HepG2 (cell line): ENCODE measurements around the gene ZNF326. TPM values are rescaled to one million over a fixed set of nuclear protein-coding genes. Genes with fewer than 3 reads are reported as not detected.

Experiments used
- ATF1 ChIP-seq: IDR thresholded peaks from 2 replicates; pipeline ENCODE4 v1.6.1; 2016; ENCODE audit warnings: mild to moderate bottlenecking, control low read depth
- CREBL2 ChIP-seq: sonication (generic); formaldehyde crosslinking; IDR thresholded peaks from 2 replicates; pipeline ENCODE4 v1.8.1; 2023; ENCODE audit warnings: missing genetic modification reagents, mild to moderate bottlenecking, borderline replicate concordance
- CTCF ChIP-seq: sonication (generic); formaldehyde crosslinking; IDR thresholded peaks from 2 replicates; pipeline ENCODE4 v1.5.0; 2020; ENCODE audit warnings: mild to moderate bottlenecking, missing genetic modification reagents, moderate library complexity
- DR1 ChIP-seq: sonication (generic); formaldehyde crosslinking; IDR thresholded peaks from 2 replicates; pipeline ENCODE4 v1.8.0; 2021; ENCODE audit warnings: mild to moderate bottlenecking, missing genetic modification reagents, inconsistent platforms
- FOSL2 ChIP-seq: sonication (generic); formaldehyde crosslinking; IDR thresholded peaks from 2 replicates; pipeline ENCODE4 v1.4.0; 2020; ENCODE audit warnings: missing genetic modification reagents
- GATAD1 ChIP-seq: IDR thresholded peaks from 2 replicates; pipeline ENCODE4 v1.6.1; 2016; ENCODE audit warnings: missing genetic modification reagents, missing compliant biosample characterization
- GPBP1L1 ChIP-seq: sonication (generic); formaldehyde crosslinking; IDR thresholded peaks from 2 replicates; pipeline ENCODE4 v1.5.0; 2020; ENCODE audit warnings: mild to moderate bottlenecking, missing genetic modification reagents
- JUND ChIP-seq: sonication (generic); formaldehyde crosslinking; IDR thresholded peaks from 2 replicates; pipeline ENCODE4 v1.8.0; 2022; ENCODE audit warnings: mild to moderate bottlenecking, missing genetic modification reagents
- MLLT10 ChIP-seq: sonication (generic); formaldehyde crosslinking; IDR thresholded peaks from 2 replicates; pipeline ENCODE4 v1.4.0; 2020; ENCODE audit warnings: missing genetic modification reagents
- MTA1 ChIP-seq: sonication (generic); formaldehyde crosslinking; IDR thresholded peaks from 2 replicates; pipeline ENCODE4 v1.4.0; 2020; ENCODE audit warnings: missing genetic modification reagents, mild to moderate bottlenecking, borderline replicate concordance
- PHF20 ChIP-seq: sonication (generic); formaldehyde crosslinking; IDR thresholded peaks from 2 replicates; pipeline ENCODE4 v1.5.0; 2020; ENCODE audit warnings: mild to moderate bottlenecking, missing genetic modification reagents
- PHF21A ChIP-seq: sonication (generic); formaldehyde crosslinking; IDR thresholded peaks from 2 replicates; pipeline ENCODE4 v1.5.0; 2020; ENCODE audit warnings: mild to moderate bottlenecking, missing genetic modification reagents
- PHF5A ChIP-seq: IDR thresholded peaks from one replicate; pipeline ENCODE4 v1.6.1; 2018; ENCODE audit warnings: low read depth, missing genetic modification reagents; ENCODE audit not compliant: unreplicated experiment
- SAFB2 ChIP-seq: sonication (generic); formaldehyde crosslinking; IDR thresholded peaks from 2 replicates; pipeline ENCODE4 v1.5.1; 2020; ENCODE audit warnings: missing genetic modification reagents, low read depth, mild to moderate bottlenecking, borderline replicate concordance
- SMAD3 ChIP-seq: sonication (generic); formaldehyde crosslinking; IDR thresholded peaks from 2 replicates; pipeline ENCODE4 v1.4.0; 2020; ENCODE audit warnings: missing genetic modification reagents
- SMYD3 ChIP-seq: sonication (generic); formaldehyde crosslinking; IDR thresholded peaks from 2 replicates; pipeline ENCODE4 v1.8.1; 2023; ENCODE audit warnings: mild to moderate bottlenecking, missing genetic modification reagents
- SP5 ChIP-seq: IDR thresholded peaks from 2 replicates; pipeline ENCODE4 v1.6.1; 2016; ENCODE audit warnings: low read depth, borderline replicate concordance
- SRSF1 ChIP-seq: fragments of 200-400 bp; formaldehyde crosslinking; optimal IDR thresholded peaks from 2 replicates; pipeline ENCODE3; 2017; ENCODE audit warnings: mild to moderate bottlenecking, low read depth, low read length, moderate library complexity
- TARDBP ChIP-seq: sonication (generic); formaldehyde crosslinking; IDR thresholded peaks from 2 replicates; pipeline ENCODE4 v1.8.0; 2022; ENCODE audit warnings: mild to moderate bottlenecking, missing genetic modification reagents
- TFAP4 ChIP-seq: sonication (generic); IDR thresholded peaks from 2 replicates; pipeline ENCODE4 v1.6.1; 2016; ENCODE audit warnings: low read depth, borderline replicate concordance
- ZNF326 ChIP-seq: sonication (generic); formaldehyde crosslinking; IDR thresholded peaks from 2 replicates; pipeline ENCODE4 v1.4.0; 2020; ENCODE audit warnings: missing genetic modification reagents, borderline replicate concordance
- ZNF329 ChIP-seq: sonication (generic); formaldehyde crosslinking; IDR thresholded peaks from 2 replicates; pipeline ENCODE4 v1.9.0; 2021; ENCODE audit warnings: low read depth, mild to moderate bottlenecking, missing genetic modification reagents
- ZNF460 ChIP-seq: sonication (generic); formaldehyde crosslinking; IDR thresholded peaks from 2 replicates; pipeline ENCODE4 v1.5.1; 2020; ENCODE audit warnings: missing genetic modification reagents, mild to moderate bottlenecking, borderline replicate concordance
- ZNF615 ChIP-seq: sonication (generic); formaldehyde crosslinking; IDR thresholded peaks from 2 replicates; pipeline ENCODE4 v1.5.0; 2020; ENCODE audit warnings: mild to moderate bottlenecking, missing genetic modification reagents, borderline replicate concordance
- ZNF879 ChIP-seq: sonication (generic); formaldehyde crosslinking; IDR thresholded peaks from 2 replicates; pipeline ENCODE4 v1.8.1; 2023; ENCODE audit warnings: missing genetic modification reagents
- polyA plus RNA-seq, 8 experiments: library from polyadenylated mRNA; depleted of rRNA in 3 of 8; stranded (reverse) in 7 of 8; unstranded in 1 of 8; fragments of >200 nt; fragmentation: Illumina TruSeq in 4 of 8; extraction: Trizol in 4 of 8; gene quantifications; 2 replicates each; pipeline versions ENCODE4 v1.2.1 to v1.2.3, GENCODE V29; 2011 to 2016; ENCODE audit warnings: low read depth in 4 of 8, missing spikeins in 1 of 8, mixed read lengths in 1 of 8; ENCODE audit not compliant: insufficient read depth in 1 of 8
- total RNA-seq, 5 experiments: library from RNA; depleted of rRNA; stranded (reverse); fragments of >200 nt; fragmentation: Illumina TruSeq; extraction: Trizol; gene quantifications; 2 replicates each; pipeline ENCODE4 v1.2.3, GENCODE V29; 2016; ENCODE audit warnings: low read depth in 1 of 5

ZNF326 gene
- total and polyA plus RNA-seq, 2 of the 13 experiments (the other 11 are each of a cell fraction or from before 2014, with no cell fraction given) = 6.3 to 16.4 TPM

GRCh38 chr1:89994805-89995597, at the start of gene ZNF326 (continued):
- no peak; the same call in 1 of the 2 replicates for TF ChIP-seq TFAP4
- no peak; the same call in 1 of the 2 replicates for TF ChIP-seq FOSL2 (CRISPR knock-in tag)
- peak; percentile 83; the same call in 1 of the 2 replicates for TF ChIP-seq MTA1 (CRISPR knock-in tag)
- no peak for TF ChIP-seq ZNF460
- TF ChIP-seq CREBL2 = peak; percentile 31; the same call in 1 of the 2 replicates
- TF ChIP-seq SRSF1 = no peak
- TF ChIP-seq SP5 = peak; percentile 91
- no peak for TF ChIP-seq MLLT10
- TF ChIP-seq ZNF879 = 0 out of 2 replicates have a peak, but pooled peaks have one; percentile 73
- peak; percentile 79; the same call in 1 of the 2 replicates for TF ChIP-seq JUND
- TF ChIP-seq CTCF (CRISPR knock-in tag) = peak; percentile 44
- TF ChIP-seq SAFB2 (CRISPR knock-in tag) = peak; percentile 93; the same call in 1 of the 2 replicates
- TF ChIP-seq GATAD1 (CRISPR knock-in tag) = peak; percentile 61; the same call in 1 of the 2 replicates
- no peak for TF ChIP-seq ZNF329 (CRISPR knock-in tag)
- peak; percentile 45; the same call in 1 of the 2 replicates for TF ChIP-seq TARDBP
- TF ChIP-seq ZNF326 (CRISPR knock-in tag) = no peak
- 0 out of 2 replicates have a peak, but pooled peaks have one; percentile 47 for TF ChIP-seq SMYD3 (CRISPR knock-in tag)
- TF ChIP-seq SMAD3 (CRISPR knock-in tag) = 0 out of 2 replicates have a peak, but pooled peaks have one; percentile 46
- TF ChIP-seq ATF1 (CRISPR knock-in tag) = no peak
- TF ChIP-seq DR1 (CRISPR knock-in tag) = peak; percentile 81
- TF ChIP-seq PHF20 (CRISPR knock-in tag) = peak; percentile 82
- no peak for TF ChIP-seq ZNF615
- peak; percentile 93 for TF ChIP-seq PHF21A (CRISPR knock-in tag)
- TF ChIP-seq GPBP1L1 (CRISPR knock-in tag) = no peak
- TF ChIP-seq PHF5A (CRISPR knock-in tag) = no peak
